Measurements from ENCODE around the gene APOB. TPM values are rescaled to one million over a fixed set of nuclear protein-coding genes. Genes with fewer than 3 reads are reported as not detected.
A peak's percentile ranks its signal among the peaks of the same experiment; 100 is the strongest.

Gene APOB
- total RNA-seq, 1 donor from 2014 or later: under 0.01 TPM

- DNase-seq (ENCODE audit: low read depth in 2 of 2): no peak
Measured at GRCh38 chr2:20985062-20985461, 58.8 kb downstream of the APOB start.

GRCh38 chr2:20984408-20984807 is 59.5 kb downstream of the APOB start:
- no peak for DNase-seq (ENCODE audit: low read depth in 2 of 2)

- no peak for DNase-seq (ENCODE audit: low read depth in 2 of 2)
Measured at GRCh38 chr2:20983844-20984243, 60.0 kb downstream of the APOB start.

GRCh38 chr2:20982861-20983260 is 61.0 kb downstream of the APOB start:
- no peak for DNase-seq (ENCODE audit: low read depth in 2 of 2)

GRCh38 chr2:20977520-20978180 is 66.2 kb downstream of the APOB start:
- DNase-seq (ENCODE audit: low read depth in 2 of 2): no peak

GRCh38 chr2:20976527-20976926 is 67.3 kb downstream of the APOB start:
- DNase-seq (ENCODE audit: low read depth in 2 of 2): no peak

GRCh38 chr2:20972792-20973565 is 70.9 kb downstream of the APOB start:
- DNase-seq (ENCODE audit: low read depth in 2 of 2): no peak

GRCh38 chr2:20972110-20972509 is 71.8 kb downstream of the APOB start:
- no peak for DNase-seq (ENCODE audit: low read depth in 2 of 2)

- DNase-seq (ENCODE audit: low read depth in 2 of 2): no peak
Measured at GRCh38 chr2:20970068-20970467, 73.8 kb downstream of the APOB start.

- DNase-seq (ENCODE audit: low read depth in 2 of 2): no peak
Measured at GRCh38 chr2:20966061-20966595, 77.7 kb downstream of the APOB start.

GRCh38 chr2:20965221-20965620 is 78.7 kb downstream of the APOB start:
- DNase-seq (ENCODE audit: low read depth in 2 of 2): no peak

- no peak for DNase-seq (ENCODE audit: low read depth in 2 of 2)
Measured at GRCh38 chr2:20963867-20964266, 80.0 kb downstream of the APOB start.

GRCh38 chr2:20962939-20963557 is 80.8 kb downstream of the APOB start:
- DNase-seq (ENCODE audit: low read depth in 2 of 2): peak; percentile 63 to 77

GRCh38 chr2:20961858-20962257 is 82.0 kb downstream of the APOB start:
- no peak for DNase-seq (ENCODE audit: low read depth in 2 of 2)

- no peak for DNase-seq (ENCODE audit: low read depth in 2 of 2)
Measured at GRCh38 chr2:20960003-20960402, 83.9 kb downstream of the APOB start.

GRCh38 chr2:20959252-20959651 is 84.6 kb downstream of the APOB start:
- no peak for DNase-seq (ENCODE audit: low read depth in 2 of 2)

- DNase-seq (ENCODE audit: low read depth in 2 of 2): no peak
Measured at GRCh38 chr2:20957788-20958525, 85.9 kb downstream of the APOB start.

GRCh38 chr2:20955277-20956026 is 88.4 kb downstream of the APOB start:
- no peak for DNase-seq (ENCODE audit: low read depth in 2 of 2)

GRCh38 chr2:20953146-20953824 is 90.6 kb downstream of the APOB start:
- DNase-seq (ENCODE audit: low read depth in 2 of 2): no peak

All from lung microvascular endothelial cell (primary cell).